ENCODE measurements around the gene ACSL3. TPM values are rescaled to one million over a fixed set of nuclear protein-coding genes. Genes with fewer than 3 reads are reported as not detected.

Gene ACSL3
- total RNA-seq, 1 experiment from 2014 or later = 181 TPM

DNA sequence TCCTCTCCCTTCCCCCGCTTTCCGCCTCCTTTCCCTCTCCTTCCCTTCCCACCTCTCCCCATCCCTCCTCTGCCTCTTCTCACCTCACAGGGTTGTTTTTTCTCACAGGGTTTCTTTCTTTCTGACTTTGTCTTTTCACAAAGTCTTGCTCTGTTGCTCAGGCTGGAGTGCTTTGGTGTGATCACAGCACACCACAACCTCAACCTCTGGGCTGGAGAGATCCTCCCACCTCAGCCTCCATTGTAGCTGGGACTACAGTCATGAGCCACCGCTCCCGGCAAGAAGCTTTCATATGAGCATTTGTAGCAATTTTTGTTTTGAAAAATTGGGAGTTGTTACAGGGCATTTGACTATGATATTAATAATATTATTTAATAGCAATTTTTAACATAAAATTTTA is 32.9 kb downstream of the ACSL3 start:
- Histone ChIP-seq H3K36me3 (ENCODE audit: control insufficient read depth, insufficient read depth, low read length) (no peaks in the 10 kb centered on the region; the same call in 1 of the 2 replicates), H3K4me3 (ENCODE audit: low read depth, low read length) (no peak overlapping the region), H3K27me3 (replicated peaks; ENCODE audit: control insufficient read depth, insufficient read depth, low read length) (no peaks in the 10 kb centered on the region), H3K9me3 (no peaks in the 10 kb centered on the region), H3K4me1 (peaks cover 31% of the 10 kb centered on the region)
- Mint-ChIP-seq H3K4me1 (ENCODE audit: low read depth, unreplicated experiment) (peaks cover 58% of the 10 kb centered on the region), H3K9me3 (ENCODE audit: unreplicated experiment) (peaks cover 9% of the 10 kb centered on the region), H3K36me3 (ENCODE audit: insufficient read depth, unreplicated experiment) (peaks cover 19% of the 10 kb centered on the region), H3K27ac (ENCODE audit: unreplicated experiment) (no peak overlapping the region), H3K4me3 (ENCODE audit: unreplicated experiment) (no peak overlapping the region), H3K27me3 (ENCODE audit: insufficient read depth, unreplicated experiment) (no peaks in the 10 kb centered on the region)
- DNase-seq = no peak
- intact Hi-C loops (cut with micrococcal nuclease; ENCODE audit: unreplicated experiment) = no loop called here
- TF ChIP-seq, protein P1, sequence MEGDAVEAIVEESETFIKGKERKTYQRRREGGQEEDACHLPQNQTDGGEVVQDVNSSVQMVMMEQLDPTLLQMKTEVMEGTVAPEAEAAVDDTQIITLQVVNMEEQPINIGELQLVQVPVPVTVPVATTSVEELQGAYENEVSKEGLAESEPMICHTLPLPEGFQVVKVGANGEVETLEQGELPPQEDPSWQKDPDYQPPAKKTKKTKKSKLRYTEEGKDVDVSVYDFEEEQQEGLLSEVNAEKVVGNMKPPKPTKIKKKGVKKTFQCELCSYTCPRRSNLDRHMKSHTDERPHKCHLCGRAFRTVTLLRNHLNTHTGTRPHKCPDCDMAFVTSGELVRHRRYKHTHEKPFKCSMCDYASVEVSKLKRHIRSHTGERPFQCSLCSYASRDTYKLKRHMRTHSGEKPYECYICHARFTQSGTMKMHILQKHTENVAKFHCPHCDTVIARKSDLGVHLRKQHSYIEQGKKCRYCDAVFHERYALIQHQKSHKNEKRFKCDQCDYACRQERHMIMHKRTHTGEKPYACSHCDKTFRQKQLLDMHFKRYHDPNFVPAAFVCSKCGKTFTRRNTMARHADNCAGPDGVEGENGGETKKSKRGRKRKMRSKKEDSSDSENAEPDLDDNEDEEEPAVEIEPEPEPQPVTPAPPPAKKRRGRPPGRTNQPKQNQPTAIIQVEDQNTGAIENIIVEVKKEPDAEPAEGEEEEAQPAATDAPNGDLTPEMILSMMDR (IDR thresholded peaks at IDR 0.05; ENCODE audit: insufficient read depth in 1 of 2, low read depth in 1 of 2, low read length in 1 of 2, severe bottlenecking in 1 of 2, unreplicated experiment in 1 of 2) = no peak
- CTCF ChIA-PET = interaction anchor here (0.9 kb wide), 1 partner anchor 10 kb away, joined by 4 read pairs; no protein-coding TSS in a partner anchor
- POLR2A ChIA-PET = no interaction called here
- BruUV-seq (replicated peaks) = no TSS peak

DNA sequence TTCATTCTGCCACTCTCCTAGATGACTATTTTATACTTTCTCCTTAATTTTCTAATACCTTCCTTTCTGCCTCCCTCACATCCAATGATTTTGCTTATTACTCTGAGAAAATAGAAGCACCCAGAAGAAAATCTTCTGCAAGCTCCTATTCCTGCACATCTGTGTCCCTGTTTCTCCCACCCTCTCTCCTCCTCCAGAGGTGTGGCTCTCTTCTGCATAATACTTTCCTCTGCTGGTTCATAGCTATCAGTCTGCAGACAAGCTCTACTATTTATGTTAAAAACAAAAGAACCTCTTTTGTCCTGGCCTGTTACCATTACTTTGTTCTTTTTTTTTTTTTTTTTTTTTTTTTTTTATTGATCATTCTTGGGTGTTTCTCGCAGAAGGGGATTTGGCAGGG is 34.3 kb downstream of the ACSL3 start:
- H3K4me3 ChIP-seq (ENCODE audit: low read depth, low read length) = no peak overlapping the region
- no peak for DNase-seq
- ChIA-PET POLR2A (no interaction called here), CTCF (interaction anchor here (0.6 to 1.0 kb wide), 4 partner anchors 8 to 205 kb away, joined by 3 to 7 read pairs (median 4); no protein-coding TSS in a partner anchor)
- no peaks in the 10 kb centered on the region for H3K9me3 ChIP-seq
- H3K4me1 Mint-ChIP-seq (ENCODE audit: low read depth, unreplicated experiment) = peaks cover 61% of the 10 kb centered on the region
- intact Hi-C loops (cut with micrococcal nuclease; ENCODE audit: unreplicated experiment) = no loop called here
- H3K27me3 Mint-ChIP-seq (ENCODE audit: insufficient read depth, unreplicated experiment) = no peaks in the 10 kb centered on the region
- no peak overlapping the region for H3K4me3 Mint-ChIP-seq (ENCODE audit: unreplicated experiment)
- TF ChIP-seq, protein P1 (IDR thresholded peaks at IDR 0.05; ENCODE audit: insufficient read depth in 1 of 2, low read depth in 1 of 2, low read length in 1 of 2, severe bottlenecking in 1 of 2, unreplicated experiment in 1 of 2) = no peak
- H3K36me3 Mint-ChIP-seq (ENCODE audit: insufficient read depth, unreplicated experiment) = peaks cover 17% of the 10 kb centered on the region
- no TSS peak for BruUV-seq (replicated peaks)
- H3K27me3 ChIP-seq (replicated peaks; ENCODE audit: control insufficient read depth, insufficient read depth, low read length) = no peaks in the 10 kb centered on the region
- H3K27ac Mint-ChIP-seq (ENCODE audit: unreplicated experiment) = peak overlapping the region; percentile 2
- no peaks in the 10 kb centered on the region for H3K36me3 ChIP-seq (ENCODE audit: control insufficient read depth, insufficient read depth, low read length)
- peaks cover 9% of the 10 kb centered on the region for H3K9me3 Mint-ChIP-seq (ENCODE audit: unreplicated experiment)
- H3K4me1 ChIP-seq = peaks cover 46% of the 10 kb centered on the region

DNA sequence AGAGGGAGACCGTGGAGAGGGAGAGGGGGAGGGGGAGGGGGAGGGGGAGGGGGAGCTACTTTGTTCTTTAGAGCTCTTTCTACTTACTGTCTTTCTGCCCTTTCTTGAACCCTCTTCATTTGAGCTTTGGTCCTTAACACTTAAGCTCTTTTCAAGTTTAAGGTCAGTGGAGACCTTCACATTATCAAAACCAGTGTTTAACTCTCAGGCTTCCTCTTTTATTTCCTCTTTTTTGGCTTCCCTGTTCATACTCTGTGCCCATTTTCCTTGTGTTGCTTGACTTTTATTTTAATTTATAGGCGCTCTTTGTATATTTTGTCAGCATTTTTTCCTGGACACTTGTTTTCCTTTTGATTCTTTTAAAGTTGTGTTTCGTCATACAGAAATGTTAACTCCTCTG is 37.1 kb downstream of the ACSL3 start:
- H3K4me1 ChIP-seq = peaks cover 55% of the 10 kb centered on the region
- H3K27ac Mint-ChIP-seq (ENCODE audit: unreplicated experiment) = peak overlapping the region; percentile 81
- H3K4me1 Mint-ChIP-seq (ENCODE audit: low read depth, unreplicated experiment) = peaks cover 66% of the 10 kb centered on the region
- peaks cover 9% of the 10 kb centered on the region for H3K9me3 Mint-ChIP-seq (ENCODE audit: unreplicated experiment)
- POLR2A ChIA-PET = no interaction called here
- no peaks in the 10 kb centered on the region for H3K9me3 ChIP-seq
- H3K36me3 ChIP-seq (ENCODE audit: control insufficient read depth, insufficient read depth, low read length) = peaks cover 2% of the 10 kb centered on the region; the same call in 1 of the 2 replicates
- TF ChIP-seq, protein P1 (IDR thresholded peaks at IDR 0.05; ENCODE audit: insufficient read depth in 1 of 2, low read depth in 1 of 2, low read length in 1 of 2, severe bottlenecking in 1 of 2, unreplicated experiment in 1 of 2) = no peak
- H3K36me3 Mint-ChIP-seq (ENCODE audit: insufficient read depth, unreplicated experiment) = peaks cover 32% of the 10 kb centered on the region
- no peak for DNase-seq
- CTCF ChIA-PET = no interaction called here
- no peak overlapping the region for H3K4me3 ChIP-seq (ENCODE audit: low read depth, low read length)
- H3K27me3 Mint-ChIP-seq (ENCODE audit: insufficient read depth, unreplicated experiment) = no peaks in the 10 kb centered on the region
- intact Hi-C loops (cut with micrococcal nuclease; ENCODE audit: unreplicated experiment) = no loop called here
- H3K27me3 ChIP-seq (replicated peaks; ENCODE audit: control insufficient read depth, insufficient read depth, low read length) = no peaks in the 10 kb centered on the region
- BruUV-seq (replicated peaks) = no TSS peak
- H3K4me3 Mint-ChIP-seq (ENCODE audit: unreplicated experiment) = peak overlapping the region; percentile 47

Measured in Caco-2 (cell line).